Panc1 (cell line): ENCODE measurements around the gene FMR1. TPM values are rescaled to one million over a fixed set of nuclear protein-coding genes. Genes with fewer than 3 reads are reported as not detected.

Source experiments
- ATAC-seq: fragments of 200-7000 bp; cut with Tn5 transposase; 2 replicates; pipeline ENCODE4 v1.9.1; 2020; ENCODE audit warnings: mild to moderate bottlenecking, moderate library complexity
- BruUV-seq: library from RNA; stranded (reverse); fragments of 400-500 nt; replicated peaks from 2 replicates; lab custom pipeline; 2021; lab: Mats Ljungman, UMichigan
- CTCF ChIA-PET: fragments of 300-600 bp; sonication (Branson Sonifier 250); formaldehyde crosslinking; loops from one replicate; lab custom pipeline; 2022; ENCODE audit warnings: antibody characterized with exemption; lab: Charles Lee
- POLR2A ChIA-PET: fragments of 300-600 bp; sonication (Branson Sonifier 250); formaldehyde crosslinking; loops from one replicate; lab custom pipeline; 2022; ENCODE audit warnings: antibody characterized with exemption; lab: Charles Lee
- DNase-seq: peaks from one replicate; pipeline ENCODE4 v3.0.0-alpha.2; 2010; ENCODE audit warnings: low read depth, low spot score
- H3K27ac ChIP-seq: 2 replicates; pipeline ENCODE4 v1.5.1; 2011; ENCODE audit warnings: mild to moderate bottlenecking, low read length, inconsistent platforms
- H3K27me3 ChIP-seq: fragments of 200-500 bp; sonication (Bioruptor generic); 2 replicates; pipeline ENCODE4 v1.6.0; 2014; ENCODE audit warnings: low read length, inconsistent platforms; ENCODE audit not compliant: control insufficient read depth, insufficient read depth
- H3K36me3 ChIP-seq: fragments of 200-500 bp; sonication (Bioruptor generic); 2 replicates; pipeline ENCODE4 v1.5.1; 2014; ENCODE audit warnings: inconsistent platforms, mild to moderate bottlenecking, low read length, moderate library complexity; ENCODE audit not compliant: control insufficient read depth, insufficient read depth
- H3K4me1 ChIP-seq: 2 replicates; pipeline ENCODE4 v1.5.1; 2011; ENCODE audit warnings: inconsistent platforms, mild to moderate bottlenecking, low read length, moderate library complexity; ENCODE audit not compliant: control insufficient read depth, insufficient read depth
- H3K4me3 ChIP-seq, 2 experiments: 2 replicates each; pipeline ENCODE4 v1.5.1; 2011 to 2012; ENCODE audit warnings: low read depth in 2 of 2, low read length in 2 of 2, mild to moderate bottlenecking in 2 of 2, inconsistent platforms in 1 of 2, moderate library complexity in 1 of 2
- H3K9me3 ChIP-seq: fragments of 200-500 bp; sonication (Bioruptor generic); 2 replicates; pipeline ENCODE4 v1.5.1; 2014; ENCODE audit warnings: low read depth, mild to moderate bottlenecking, inconsistent platforms, low read length, moderate library complexity; ENCODE audit not compliant: control insufficient read depth, insufficient read depth
- POLR2AphosphoS5 ChIP-seq: IDR thresholded peaks from 2 replicates; pipeline ENCODE4 v1.6.1; 2012; ENCODE audit warnings: mild to moderate bottlenecking, low read depth, low read length, moderate library complexity
- REST ChIP-seq, 2 experiments: IDR thresholded peaks; 2 replicates each; pipeline ENCODE4 v1.6.1; 2011 to 2012; ENCODE audit warnings: low read depth in 2 of 2, control low read depth in 1 of 2, low read length in 1 of 2, mild to moderate bottlenecking in 1 of 2, moderate library complexity in 1 of 2; ENCODE audit not compliant: insufficient read depth in 1 of 2
- SIN3A ChIP-seq: IDR thresholded peaks from 2 replicates; pipeline ENCODE4 v1.6.1; 2012; ENCODE audit warnings: low read depth, mild to moderate bottlenecking, low read length, moderate library complexity, borderline replicate concordance; ENCODE audit not compliant: insufficient read depth
- TCF7L2 ChIP-seq: IDR thresholded peaks from 2 replicates; pipeline ENCODE4 v1.6.1; 2011; ENCODE audit warnings: mild to moderate bottlenecking, low read depth, low read length, inconsistent platforms
- in situ Hi-C: cut with HindIII; loops from 2 replicates; pipeline ENCODE4 v1.10.0; 2016; ENCODE audit warnings: low sequenced_read_pairs, low pct_unique_long_range_greater_than_20kb
- intact Hi-C: fragments of 100-400 bp; cut with micrococcal nuclease; formaldehyde crosslinking; loops from one replicate; pipeline ENCODE4 v1.10.0; 2022; ENCODE audit not compliant: unreplicated experiment
- total RNA-seq: library from RNA; stranded (reverse); gene quantifications from one replicate; pipeline ENCODE4 v1.2.1, GENCODE V29; 2021; ENCODE audit not compliant: unreplicated experiment
- TF ChIP-seq, protein P1 (sequence below): fragments of 450-650 bp; IDR thresholded peaks from 2 replicates; pipeline ENCODE4 v1.5.1; 2017; ENCODE audit warnings: mild to moderate bottlenecking

The FMR1 gene
- total RNA-seq, 1 experiment from 2014 or later = 68.9 TPM

GRCh38 chrX:147916375-147916968, 4.8 kb downstream of the FMR1 start:
- no peaks in the 10 kb centered on the region for H3K27me3 ChIP-seq
- intact Hi-C loops = no loop called here
- no peaks in the 10 kb centered on the region for H3K36me3 ChIP-seq
- CTCF ChIA-PET = no interaction called here
- H3K27ac ChIP-seq = no peak overlapping the region
- in situ Hi-C loops = no loop called here
- no peak for ATAC-seq
- no TSS peak for BruUV-seq
- TF ChIP-seq, protein P1, sequence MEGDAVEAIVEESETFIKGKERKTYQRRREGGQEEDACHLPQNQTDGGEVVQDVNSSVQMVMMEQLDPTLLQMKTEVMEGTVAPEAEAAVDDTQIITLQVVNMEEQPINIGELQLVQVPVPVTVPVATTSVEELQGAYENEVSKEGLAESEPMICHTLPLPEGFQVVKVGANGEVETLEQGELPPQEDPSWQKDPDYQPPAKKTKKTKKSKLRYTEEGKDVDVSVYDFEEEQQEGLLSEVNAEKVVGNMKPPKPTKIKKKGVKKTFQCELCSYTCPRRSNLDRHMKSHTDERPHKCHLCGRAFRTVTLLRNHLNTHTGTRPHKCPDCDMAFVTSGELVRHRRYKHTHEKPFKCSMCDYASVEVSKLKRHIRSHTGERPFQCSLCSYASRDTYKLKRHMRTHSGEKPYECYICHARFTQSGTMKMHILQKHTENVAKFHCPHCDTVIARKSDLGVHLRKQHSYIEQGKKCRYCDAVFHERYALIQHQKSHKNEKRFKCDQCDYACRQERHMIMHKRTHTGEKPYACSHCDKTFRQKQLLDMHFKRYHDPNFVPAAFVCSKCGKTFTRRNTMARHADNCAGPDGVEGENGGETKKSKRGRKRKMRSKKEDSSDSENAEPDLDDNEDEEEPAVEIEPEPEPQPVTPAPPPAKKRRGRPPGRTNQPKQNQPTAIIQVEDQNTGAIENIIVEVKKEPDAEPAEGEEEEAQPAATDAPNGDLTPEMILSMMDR = no peak
- no peak for TF ChIP-seq REST (IDR thresholded peaks at IDR 0.05; ENCODE audit: insufficient read depth in 1 of 2, low read depth in 2 of 2, low read length in 1 of 2)
- TF ChIP-seq SIN3A = no peak
- TF ChIP-seq TCF7L2 = no peak
- no peak for TF ChIP-seq POLR2AphosphoS5
- POLR2A ChIA-PET = no interaction called here
- H3K9me3 ChIP-seq = no peaks in the 10 kb centered on the region
- peaks cover 26% of the 10 kb centered on the region for H3K4me1 ChIP-seq
- H3K4me3 ChIP-seq = no peak overlapping the region
- no peak for DNase-seq

- Histone ChIP-seq H3K4me1 (peaks cover 26% of the 10 kb centered on the region), H3K36me3 (no peaks in the 10 kb centered on the region), H3K4me3 (no peak overlapping the region), H3K9me3 (no peaks in the 10 kb centered on the region), H3K27ac (no peak overlapping the region; the same call in 1 of the 2 replicates), H3K27me3 (no peaks in the 10 kb centered on the region)
- no peak for TF ChIP-seq TCF7L2
- no peak for TF ChIP-seq REST (IDR thresholded peaks at IDR 0.05; ENCODE audit: insufficient read depth in 1 of 2, low read depth in 2 of 2, low read length in 1 of 2)
- TF ChIP-seq POLR2AphosphoS5 = no peak
- no peak for TF ChIP-seq SIN3A
- TF ChIP-seq, protein P1 = no peak
- intact Hi-C loops = no loop called here
- CTCF ChIA-PET = no interaction called here
- DNase-seq = no peak
- no peak for ATAC-seq
- in situ Hi-C loops = no loop called here
- POLR2A ChIA-PET = no interaction called here
- BruUV-seq = no TSS peak
Observed at GRCh38 chrX:147917700-147918695, 6.3 kb downstream of the FMR1 start.
